Measurements from ENCODE around the gene UQCRHL.
"Not testable (repeated sequence)": the region's sequence is repeated elsewhere in the genome, so short reads cannot be mapped to it uniquely, and the experiment has no call there.

UQCRHL gene

DNA sequence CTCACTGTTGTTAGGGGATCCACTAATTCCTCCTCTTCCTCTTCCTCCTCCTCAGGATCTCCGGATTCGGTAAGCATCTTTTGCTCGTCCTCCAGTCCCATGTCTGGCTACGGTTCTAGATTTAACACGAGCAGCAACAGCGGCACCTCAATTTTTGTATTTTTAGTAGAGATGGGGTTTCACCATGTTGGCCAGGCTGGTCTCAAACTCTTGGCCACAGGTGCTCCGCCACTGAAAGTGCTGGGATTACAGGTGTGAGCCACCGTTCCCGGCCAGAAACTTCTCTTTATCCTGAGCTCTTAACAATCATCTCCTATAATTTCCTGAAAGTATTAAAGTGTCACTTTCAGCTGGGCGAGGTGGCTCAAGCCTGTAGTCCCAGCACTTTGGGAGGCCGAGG lies at the start of gene UQCRHL:
UQCRHL (minus strand) TSS at position 101 of the 400 bp plus-strand sequence; CDS start at position 101, 0 bp downstream.
- DNase-seq: not testable (repeated sequence)

DNA sequence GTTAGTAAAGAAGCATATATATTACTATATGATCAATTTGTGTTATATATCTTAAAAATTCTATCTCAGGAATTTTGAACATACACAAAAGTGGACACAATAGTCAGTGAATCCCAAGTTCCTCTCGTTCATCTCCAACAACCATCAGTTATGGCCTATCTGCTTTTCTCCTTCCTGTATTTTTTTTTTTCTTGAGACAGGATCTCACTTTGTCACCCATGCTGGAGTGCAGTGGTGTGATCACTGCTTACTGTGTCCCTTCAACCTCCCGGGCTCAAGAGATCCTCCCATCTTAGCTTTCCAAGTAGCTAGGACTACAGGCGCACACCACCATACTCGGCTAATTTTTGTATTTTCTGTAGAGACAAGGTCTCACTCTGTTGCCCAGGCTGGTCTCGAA lies 49.4 kb upstream of the UQCRHL start:
- DNase-seq: no peak

DNA sequence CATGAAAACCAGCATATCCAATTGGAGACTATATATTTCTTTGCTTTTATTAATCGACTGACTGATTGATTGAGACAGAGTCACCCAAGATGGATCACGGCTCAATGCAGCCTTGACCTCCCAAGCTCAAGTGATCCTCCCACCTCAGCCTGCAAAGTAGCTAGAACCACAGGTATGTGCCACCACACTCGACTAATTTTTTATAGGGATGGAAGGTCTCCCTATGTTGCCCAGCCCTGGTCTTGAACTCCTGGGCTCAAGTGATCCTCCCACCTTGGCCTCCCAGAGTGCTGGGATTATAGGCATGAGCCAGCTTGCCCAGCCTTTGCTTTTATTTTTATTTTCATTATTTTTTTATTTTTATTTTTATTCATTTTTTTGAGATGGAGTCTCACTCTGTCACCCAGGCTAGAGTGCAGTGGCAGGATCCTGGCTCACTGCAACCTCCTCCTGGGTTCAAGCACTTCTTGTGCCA lies 45.4 kb upstream of the UQCRHL start:
- DNase-seq: no peak

DNA sequence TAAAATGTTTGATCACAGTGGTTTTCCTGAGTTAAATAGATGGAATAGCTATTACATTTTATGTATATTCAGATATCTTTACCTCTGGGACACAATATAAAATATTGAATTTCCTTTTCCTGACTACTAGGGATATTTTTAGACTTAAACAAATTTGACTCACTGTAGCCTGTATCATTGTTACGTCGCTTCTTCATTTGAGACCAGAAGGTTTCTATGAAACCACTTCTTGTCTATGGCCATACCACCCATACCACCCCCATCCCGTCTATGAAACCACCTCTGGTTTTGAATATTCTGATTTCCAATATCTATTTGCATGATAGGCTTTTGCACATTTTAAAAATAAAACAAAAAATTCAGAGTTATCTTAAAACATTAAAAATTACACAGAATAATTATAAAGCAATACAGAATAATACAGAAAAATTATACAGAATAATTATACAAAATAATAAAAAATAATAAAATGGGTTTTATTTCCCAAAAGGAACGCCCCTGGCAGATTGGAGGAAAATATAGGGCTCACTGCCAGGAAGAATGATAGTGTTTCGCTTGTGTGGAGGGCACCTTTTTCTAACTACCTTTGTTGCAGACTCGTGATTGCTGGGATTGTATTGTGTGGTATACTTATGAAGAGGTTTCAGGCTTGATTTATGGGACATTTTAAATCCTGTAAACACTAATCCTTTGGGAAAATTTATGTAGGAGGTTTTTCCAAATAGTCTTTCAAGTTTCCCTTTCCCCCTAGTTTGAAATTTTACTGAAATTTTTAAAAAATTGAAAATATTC lies 44.8 kb upstream of the UQCRHL start:
- DNase-seq: no peak

DNA sequence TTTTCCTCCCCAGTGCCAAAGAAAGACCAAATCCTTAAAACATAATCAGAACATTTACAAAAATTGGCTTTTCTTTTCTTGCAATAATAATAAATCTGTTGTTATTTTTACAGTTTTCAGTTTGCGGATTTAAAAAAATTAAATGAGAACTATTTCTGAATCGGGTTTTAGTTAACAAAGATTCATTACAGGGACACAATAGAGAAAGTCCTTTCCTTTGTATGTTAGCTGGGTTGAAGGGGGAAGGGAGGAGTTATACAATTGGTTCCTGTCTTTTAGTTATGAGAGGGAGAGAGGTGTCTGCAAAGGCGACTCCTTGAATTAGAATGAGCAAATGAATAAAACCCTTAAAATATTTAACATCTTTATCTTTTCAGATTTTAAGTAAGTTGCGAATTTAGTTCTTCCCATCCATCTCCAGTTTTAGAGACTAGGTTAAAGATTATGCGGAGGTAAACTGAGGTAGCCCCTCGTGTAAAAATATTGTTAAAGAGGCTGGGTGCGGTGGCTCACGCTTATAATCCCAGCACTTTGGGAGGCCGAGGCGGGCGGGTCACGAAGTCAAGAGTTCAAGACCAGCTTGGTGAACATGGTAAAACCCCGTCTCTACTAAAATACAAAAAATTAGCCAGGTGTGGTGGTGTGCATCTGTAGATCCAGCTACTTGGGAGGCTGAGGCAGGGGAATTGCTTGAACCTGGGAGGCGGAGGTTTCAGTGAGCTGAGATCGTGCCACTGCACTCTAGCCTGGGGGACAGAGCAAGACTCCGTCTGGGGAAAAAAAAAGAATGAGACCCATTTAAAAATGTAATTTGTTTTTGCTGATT lies 44.0 kb upstream of the UQCRHL start:
- DNase-seq: peak; percentile 69

DNA sequence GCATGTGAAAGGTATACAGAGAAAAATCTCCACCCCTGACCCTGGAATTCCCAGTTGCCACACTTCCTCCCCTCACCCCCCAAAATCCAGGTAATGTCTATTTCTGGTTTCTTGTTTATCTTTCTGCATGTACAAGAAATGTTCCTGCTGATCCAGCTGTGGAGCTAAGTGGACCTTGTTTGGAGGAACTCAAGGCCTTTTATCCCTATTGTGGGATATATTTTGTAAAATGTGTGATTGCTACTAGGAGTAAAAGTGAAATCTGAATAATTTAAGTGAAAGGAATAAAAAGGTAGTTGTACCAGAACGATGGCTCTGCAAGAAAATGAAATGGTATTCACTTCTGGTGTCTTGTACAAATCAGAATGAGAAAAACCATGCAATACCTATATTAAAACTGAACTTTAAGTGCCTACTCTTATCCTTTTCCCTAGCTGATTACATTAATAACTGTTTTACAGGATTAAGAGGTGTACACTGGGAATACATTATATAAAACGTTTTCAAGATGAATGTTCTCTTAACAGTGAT lies 43.1 kb upstream of the UQCRHL start:
- no peak for DNase-seq

DNA sequence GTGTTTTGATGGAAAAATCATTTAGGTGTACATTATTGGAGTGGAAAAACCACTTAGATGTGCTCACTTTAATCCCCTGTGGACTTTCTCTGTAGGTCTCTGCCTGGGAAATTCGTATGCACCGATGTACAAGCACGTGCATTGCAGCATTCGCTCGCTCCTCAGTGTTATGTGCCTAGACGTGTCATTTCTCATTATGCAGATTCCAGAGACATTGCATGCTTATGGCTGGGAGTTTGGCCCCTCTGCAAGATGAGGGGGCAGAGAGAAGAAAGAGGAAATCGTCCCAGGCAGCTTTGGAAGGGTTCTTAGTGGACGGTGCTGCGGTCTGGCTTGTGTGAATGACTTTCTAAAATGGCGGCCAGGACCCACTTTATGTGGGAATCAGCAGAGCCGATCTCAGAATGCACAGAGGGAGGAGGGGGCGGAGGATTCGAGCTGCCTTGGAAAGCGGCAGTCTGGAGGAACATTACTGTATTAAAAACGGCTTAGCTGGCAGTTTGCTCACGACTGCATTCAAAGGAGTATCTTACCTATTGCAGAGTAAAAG lies 42.4 kb upstream of the UQCRHL start:
- DNase-seq: peak; percentile 99

DNA sequence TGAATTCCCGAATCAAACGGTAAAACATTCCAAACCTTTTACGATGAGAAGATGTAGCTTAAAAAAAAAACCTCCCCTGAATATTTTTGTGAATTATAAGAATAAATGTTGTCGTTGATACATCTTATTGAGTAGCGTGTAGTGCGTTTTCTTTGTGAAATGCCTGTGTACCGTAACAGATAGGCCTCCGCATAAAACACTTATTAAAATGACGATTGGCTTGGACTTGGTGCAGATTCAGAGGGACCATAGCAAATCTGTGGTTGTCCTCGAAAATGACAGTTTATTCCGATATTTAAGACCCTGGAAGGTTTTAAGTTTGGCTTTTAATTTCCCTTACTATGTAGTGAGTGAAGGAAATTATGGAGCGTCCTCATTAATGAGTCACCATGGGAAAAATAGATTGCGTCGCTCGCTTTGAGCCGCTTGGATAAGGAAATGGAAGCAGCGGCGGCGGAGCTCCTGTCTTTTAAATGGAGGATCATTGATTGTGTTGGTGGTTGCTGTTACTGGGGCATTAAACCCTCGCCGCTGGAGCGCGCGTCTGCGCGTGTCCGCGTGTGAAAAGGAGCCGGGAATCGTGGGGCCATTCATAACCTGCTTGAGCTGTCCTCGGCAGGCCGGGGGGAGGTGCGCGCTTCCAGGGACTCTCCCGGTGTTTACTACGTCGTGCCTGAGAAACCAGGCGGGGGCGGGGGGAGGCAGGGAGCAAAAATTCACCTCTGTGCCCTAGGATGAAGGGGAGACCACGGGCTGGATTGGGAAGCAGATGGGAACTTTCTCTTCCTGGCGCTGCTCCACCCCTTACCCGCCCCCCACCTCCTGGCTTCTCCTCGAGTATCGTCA lies 41.7 kb upstream of the UQCRHL start:
- DNase-seq: peak; percentile 98

DNA sequence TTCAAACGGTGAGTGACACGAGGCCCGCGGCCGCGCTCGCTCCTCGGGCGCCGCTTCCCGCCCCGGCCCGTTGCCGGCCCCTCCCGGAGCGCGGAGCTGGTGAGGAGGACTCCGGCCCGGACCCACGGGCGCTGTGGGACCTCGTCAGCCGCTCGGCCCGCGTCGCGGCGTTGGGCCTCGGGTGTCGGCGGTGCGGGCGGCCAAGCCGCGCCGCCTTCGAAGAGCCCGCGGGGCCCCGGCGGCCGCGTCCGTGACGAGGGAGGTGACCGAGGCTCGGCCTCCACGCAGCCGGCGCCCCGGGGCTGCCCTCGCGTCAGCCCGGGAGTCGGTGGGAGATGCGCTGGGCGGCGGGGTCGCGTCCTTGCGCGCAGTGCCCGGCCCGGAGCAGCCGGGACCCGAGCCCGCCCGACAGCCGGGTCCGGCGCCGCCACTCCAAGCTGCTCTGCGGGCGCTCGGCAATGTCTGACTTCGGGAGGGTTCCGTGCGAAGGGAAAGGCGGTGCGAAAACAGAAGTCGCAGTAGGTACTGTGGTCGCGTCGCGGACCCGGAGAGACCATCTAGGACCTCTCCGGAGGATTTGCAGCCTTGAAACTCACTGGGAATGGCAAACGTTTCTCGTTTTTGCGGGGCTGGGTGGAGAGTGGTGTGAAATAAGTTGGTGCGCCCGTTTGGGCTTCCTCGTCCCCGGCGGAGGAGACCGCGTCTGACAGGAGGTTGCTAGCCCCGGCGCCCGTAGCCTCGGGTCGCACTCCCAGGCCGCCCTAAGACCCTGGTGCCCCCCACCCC lies 40.9 kb upstream of the UQCRHL start:
- DNase-seq: peak; percentile 74

DNA sequence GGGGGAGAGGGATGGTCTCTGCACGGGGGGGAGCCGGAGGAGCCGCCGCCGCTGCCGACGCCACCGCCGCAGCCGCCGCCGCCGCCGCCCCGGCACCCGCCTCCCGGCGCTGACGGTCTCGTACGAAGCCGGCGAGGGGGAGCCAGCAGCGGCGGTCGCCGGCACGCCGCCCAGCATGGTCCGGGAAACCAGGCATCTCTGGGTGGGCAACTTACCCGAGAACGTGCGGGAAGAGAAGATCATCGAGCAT lies 40.4 kb upstream of the UQCRHL start:
- DNase-seq: no peak

DNA sequence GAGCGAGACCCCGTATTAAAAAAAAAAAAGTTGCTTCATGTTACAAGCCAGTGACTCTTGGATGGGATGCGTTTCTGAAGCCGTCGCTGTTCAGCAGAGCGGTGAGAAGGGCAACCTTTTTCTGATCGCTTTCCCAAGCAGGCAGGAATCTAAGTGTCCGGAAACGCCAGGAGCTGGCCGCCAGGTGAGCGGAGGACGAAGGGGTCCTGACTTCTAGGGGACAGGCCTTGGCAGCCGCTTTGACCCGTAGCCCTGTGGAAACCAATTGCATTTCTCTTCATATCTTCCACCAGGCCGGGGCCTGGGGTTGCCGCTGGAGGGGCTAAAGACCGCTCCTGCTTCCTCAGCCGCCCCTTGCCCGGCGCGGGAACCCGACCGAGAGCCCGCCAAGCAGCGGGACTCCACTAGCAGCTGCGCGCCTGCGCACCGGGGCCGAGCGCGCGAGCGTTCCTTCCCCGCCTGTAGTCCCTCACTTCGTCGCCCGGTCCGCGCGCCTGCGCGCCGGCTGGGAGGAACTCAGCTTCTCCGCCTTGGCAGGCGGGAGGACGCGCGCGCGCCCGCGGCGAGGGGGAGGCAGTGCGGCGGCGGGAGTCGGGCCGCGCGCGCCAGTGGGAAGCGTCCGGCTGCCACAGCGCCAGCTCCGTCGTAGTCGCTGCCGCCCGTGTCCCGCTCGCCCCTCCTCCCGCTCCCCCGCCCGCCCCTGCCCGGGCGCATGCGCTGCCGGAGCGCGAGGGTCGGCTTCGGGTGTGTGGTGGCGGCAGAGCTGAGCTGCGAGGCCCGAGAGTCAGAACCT lies 39.8 kb upstream of the UQCRHL start, which contains the start of gene SPEN:
SPEN (plus strand) TSS at position 608 of the 793 bp plus-strand sequence. CDS start 361 bp downstream, outside the sequence.
- DNase-seq: peak; percentile 100

DNA sequence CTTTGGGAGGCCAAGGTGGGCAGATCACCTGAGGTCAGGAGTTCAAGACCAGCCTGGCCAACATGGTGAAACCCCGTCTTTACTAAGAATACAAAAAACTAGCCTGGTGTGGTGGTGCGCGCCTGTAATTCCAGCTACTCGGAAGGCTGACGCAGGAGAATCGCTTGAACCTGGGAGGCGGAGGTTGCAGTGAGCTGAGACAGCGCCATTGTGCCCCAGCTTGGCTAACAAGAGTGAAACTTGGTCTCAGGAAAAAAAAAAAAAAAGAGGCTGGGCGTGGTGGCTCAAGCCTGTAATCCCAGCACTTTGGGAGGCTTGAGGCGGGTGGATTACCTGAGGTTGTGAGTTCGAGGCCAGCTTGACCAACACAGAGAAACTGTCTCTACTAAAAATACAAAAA lies 38.6 kb upstream of the UQCRHL start:
- not testable (repeated sequence) for DNase-seq

DNA sequence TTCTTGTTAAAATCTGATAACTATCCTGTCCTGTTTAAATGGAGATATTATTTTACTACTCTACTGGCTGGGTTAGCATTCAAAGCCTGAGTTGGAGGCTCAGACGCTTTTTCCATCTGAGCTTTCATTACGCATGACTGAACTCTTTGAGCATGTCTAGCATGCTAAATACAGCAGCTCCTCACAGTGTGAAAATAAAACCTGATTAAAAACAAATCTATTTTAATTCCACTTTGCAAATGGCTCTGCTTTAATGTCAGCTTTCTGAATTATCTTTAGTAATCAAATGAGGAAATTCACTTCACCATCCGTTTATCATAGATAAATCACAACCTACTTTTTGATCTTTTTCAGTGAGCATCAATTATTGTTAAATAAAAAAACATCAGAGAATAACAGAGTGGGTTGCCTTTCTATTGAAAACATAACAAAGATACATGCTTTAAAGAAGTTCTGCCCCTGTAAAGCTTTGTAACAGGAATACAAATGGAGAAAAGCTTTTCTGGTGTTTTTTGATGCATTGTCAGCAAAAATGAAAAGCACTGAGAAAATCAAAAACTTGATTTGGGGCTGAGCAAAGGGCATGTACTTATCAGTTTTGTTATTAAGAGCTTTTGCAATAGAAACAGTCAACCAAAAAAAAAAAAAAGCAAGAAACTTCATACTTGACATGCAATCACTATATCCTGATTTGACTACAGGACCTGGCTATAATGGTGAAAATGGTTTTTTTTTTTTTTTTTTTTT lies 36.5 kb upstream of the UQCRHL start:
- DNase-seq: peak; percentile 52

DNA sequence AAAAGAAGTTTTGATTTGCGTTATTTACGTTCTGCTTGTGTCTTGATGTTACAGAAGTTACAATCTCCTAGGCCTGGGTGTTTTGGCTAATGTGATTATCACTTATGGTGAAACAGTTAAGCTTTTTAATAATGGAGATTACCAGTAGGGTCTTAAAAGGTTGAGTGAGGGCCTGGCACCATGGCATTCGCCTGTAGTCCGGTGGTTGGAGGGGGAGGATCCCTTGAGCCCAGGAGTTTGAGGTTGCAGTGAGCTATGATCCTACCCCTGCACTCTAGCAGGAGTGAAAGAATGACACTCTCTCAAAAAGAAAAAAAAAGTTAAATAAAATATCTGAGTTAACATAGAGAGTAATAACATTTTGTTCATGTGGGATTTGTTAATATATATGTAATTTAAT lies 31.3 kb upstream of the UQCRHL start:
- no peak for DNase-seq

DNA sequence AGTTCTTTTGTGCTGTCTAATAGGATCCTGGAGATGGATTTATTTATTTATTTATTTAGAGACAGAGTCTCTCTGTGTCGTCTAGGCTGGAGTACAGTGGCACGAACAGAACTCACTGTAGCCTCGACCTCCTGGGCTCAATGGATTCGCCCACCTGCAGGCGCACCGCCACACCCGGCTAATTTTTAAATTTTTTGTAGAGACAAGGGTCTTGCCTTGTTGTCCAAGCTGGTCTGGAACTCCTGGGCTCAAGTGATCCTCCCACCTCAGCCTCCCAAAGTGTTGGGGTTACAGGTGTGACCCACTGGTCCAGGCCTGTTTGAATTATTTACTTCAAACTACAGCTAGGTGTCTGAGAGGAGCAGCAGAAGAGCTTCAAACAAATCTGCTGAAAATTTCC lies 30.5 kb upstream of the UQCRHL start:
- DNase-seq: no peak

DNA sequence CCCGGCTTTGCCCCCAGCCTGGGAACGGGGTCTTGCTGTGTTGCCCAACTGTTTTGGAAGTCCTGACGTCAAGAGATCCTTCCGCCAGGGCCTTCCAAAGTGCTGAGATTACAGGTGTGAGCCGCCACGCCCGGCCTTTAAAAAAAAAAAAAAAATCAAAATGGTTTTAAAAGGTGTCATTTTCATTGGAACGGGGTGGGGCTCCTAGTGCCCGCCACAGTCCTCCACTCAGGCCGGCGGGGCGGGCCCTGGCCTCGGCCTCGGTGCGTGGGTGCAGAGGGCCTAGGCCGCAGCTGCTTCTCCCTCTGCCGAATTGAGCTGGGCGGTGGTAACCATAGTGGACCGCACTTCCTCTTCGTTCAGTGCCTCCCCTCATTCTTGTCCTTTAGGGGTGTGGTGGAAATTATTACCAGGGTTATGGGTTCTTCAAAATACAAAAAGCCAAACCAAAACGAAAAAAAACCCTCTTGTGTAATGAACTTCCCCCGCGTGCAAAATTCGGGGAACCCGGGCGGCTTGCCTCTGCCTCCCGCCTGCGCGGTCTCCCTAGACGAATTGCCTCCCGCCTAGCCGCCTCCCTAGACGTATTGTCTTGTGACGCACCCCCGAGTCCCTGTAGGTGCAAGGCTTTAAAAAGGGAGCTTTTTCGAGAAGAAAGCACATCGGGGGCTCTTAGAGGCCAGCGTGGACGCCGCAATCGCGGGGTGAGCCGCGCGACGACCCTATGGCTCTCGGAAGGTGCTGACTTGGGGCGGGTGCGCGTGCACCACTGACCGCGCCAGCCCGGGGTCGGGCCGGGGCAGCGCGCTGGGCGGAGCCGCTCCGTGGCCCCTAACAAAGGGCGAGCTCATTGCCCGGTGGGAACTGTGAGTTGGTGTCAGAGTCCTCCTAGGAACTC lies 29.6 kb upstream of the UQCRHL start:
- no peak for DNase-seq

DNA sequence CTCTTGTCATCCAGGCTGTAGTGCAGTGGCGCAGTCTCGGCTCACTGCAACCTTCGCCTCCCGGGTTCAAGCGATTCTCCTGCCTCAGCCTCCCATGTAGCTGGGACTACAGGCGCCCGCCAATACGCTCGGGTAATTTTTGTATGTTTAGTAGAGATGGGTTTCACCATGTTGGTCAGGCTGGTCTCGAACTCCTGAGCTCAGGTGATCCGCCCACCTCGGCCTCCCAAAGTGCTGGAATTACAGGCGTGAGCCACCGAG lies 29.0 kb upstream of the UQCRHL start:
- DNase-seq: not testable (repeated sequence)

DNA sequence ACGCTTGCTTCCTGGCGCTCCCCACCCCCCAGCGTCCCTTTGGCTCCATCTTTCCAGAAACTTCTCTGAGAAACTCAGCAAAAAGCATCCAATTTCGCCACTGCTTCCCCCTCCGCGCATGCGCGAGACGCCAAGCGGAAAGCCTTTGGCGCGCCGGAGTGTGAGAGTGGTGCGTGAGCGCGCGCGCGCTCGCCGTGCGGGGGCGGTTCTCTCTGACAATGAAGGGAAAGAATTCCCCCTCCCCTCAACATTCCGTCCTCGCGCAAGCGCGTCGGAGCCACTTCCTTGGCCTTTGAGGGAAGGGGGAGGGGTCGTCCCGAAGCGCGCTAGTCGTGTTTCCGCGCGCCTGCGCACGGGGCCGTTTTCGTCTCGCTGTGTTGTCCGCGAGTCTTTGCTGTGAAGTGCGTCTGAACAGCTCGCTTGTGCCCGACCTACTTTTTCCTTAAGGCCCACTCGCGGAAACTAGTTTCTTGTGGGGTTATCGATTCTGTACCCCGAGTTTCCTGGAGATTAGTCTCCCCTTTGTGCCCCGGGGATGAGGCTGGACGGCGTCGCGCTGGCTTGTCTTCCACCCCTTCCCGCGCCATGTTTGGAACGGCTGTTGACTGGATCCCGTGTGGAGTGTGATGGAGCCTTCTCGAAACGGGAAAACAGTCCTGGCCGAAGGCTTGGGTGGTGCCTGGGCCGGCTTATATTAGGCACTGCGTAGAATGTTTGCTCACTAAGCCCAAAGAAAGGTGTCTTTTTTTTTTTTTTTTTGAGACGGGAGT lies 28.5 kb upstream of the UQCRHL start:
- DNase-seq: peak; percentile 100

Data from NCI-H510A treated with DMSO at 0.1 percent for 48 hours (cell line).